HCT116 (cell line): ENCODE results near the gene HBG2. TPM values are rescaled to one million over a fixed set of nuclear protein-coding genes. Genes with fewer than 3 reads are reported as not detected.

Experiments used
- ATAC-seq: fragments of 200-7000 bp; cut with Tn5 transposase; 2 replicates; pipeline ENCODE4 v1.9.1; 2020; ENCODE audit warnings: mild to moderate bottlenecking, moderate library complexity
- BruUV-seq: library from RNA; stranded (reverse); fragments of 400-500 nt; replicated peaks from 2 replicates; lab custom pipeline; 2021; lab: Mats Ljungman, UMichigan
- CTCF ChIA-PET: fragments of 300-600 bp; sonication (Branson Sonifier 250); formaldehyde crosslinking; loops from one replicate; lab custom pipeline; 2021; ENCODE audit warnings: antibody characterized with exemption; lab: Charles Lee
- POLR2A ChIA-PET: fragments of 300-600, 350-600 bp; sonication (Branson Sonifier 250); formaldehyde crosslinking; loops from one replicate; lab custom pipeline; 2021; ENCODE audit warnings: antibody characterized with exemption; lab: Charles Lee
- RAD21 ChIA-PET, 2 experiments: fragments of 300-600 bp; sonication (Branson Sonifier 250); formaldehyde crosslinking; loops; one replicate each; lab custom pipeline; 2023; ENCODE audit warnings: low total read pairs in 2 of 2; ENCODE audit not compliant: uncharacterized antibody in 2 of 2, unreplicated experiment in 2 of 2, low non-redundant PET in 1 of 2; lab: Charles Lee
- DNase-seq: peaks from one replicate; pipeline ENCODE4 v3.0.0-alpha.2; 2010; ENCODE audit warnings: low read depth, low spot score
- H2AFZ ChIP-seq: fragments of 200-600 bp; shearing (Covaris generic), sonication (generic); 2 replicates; pipeline ENCODE4 v1.6.1; 2017; ENCODE audit warnings: low read depth, mixed run types, mixed read lengths, antibody characterized with exemption, low read length; ENCODE audit not compliant: poor library complexity, severe bottlenecking
- H3K27ac ChIP-seq: 2 replicates; pipeline ENCODE4 v1.5.1; 2012; ENCODE audit warnings: low read depth, low read length
- H3K27me3 ChIP-seq: fragments of 200-600 bp; sonication (generic); 2 replicates; pipeline ENCODE4 v1.6.1; 2016; ENCODE audit warnings: mixed run types, low read length, mixed read lengths; ENCODE audit not compliant: insufficient read depth
- H3K36me3 ChIP-seq, 2 experiments: fragments of 200-500 bp in 1 of 2; fragments of 200-600 bp in 1 of 2; sonication (Bioruptor generic) in 1 of 2; sonication (generic) in 1 of 2; 2 replicates each; pipeline versions ENCODE4 v1.5.1 to v1.6.1; 2014 to 2016; ENCODE audit warnings: low read length in 2 of 2, inconsistent platforms in 1 of 2, mixed read lengths in 1 of 2, mixed run types in 1 of 2; ENCODE audit not compliant: insufficient read depth in 2 of 2, control insufficient read depth in 1 of 2
- H3K4me1 ChIP-seq, 2 experiments: fragments of 200-600 bp in 1 of 2; sonication (generic) in 1 of 2; 2 replicates each; pipeline versions ENCODE4 v1.5.1 to v1.6.1; 2012 to 2017; ENCODE audit warnings: low read length in 2 of 2, inconsistent platforms in 1 of 2, mild to moderate bottlenecking in 1 of 2, mixed read lengths in 1 of 2, mixed run types in 1 of 2, moderate library complexity in 1 of 2; ENCODE audit not compliant: insufficient read depth in 2 of 2, control insufficient read depth in 1 of 2
- H3K4me2 ChIP-seq: fragments of 200-600 bp; sonication (generic); 2 replicates; pipeline ENCODE4 v1.6.1; 2017; ENCODE audit warnings: mixed run types, low read length, mixed read lengths
- H3K4me3 ChIP-seq, 2 experiments: fragments of 200-600 bp in 1 of 2; sonication (generic) in 1 of 2; replicated peaks in 1 of 2; 2 replicates each; pipeline ENCODE4 v1.5.1; 2011 to 2016; ENCODE audit warnings: low read length in 2 of 2, control low read depth in 1 of 2, low read depth in 1 of 2, mild to moderate bottlenecking in 1 of 2, mixed read lengths in 1 of 2, mixed run types in 1 of 2
- H3K79me2 ChIP-seq: fragments of 200-600 bp; sonication (generic); 2 replicates; pipeline ENCODE4 v1.6.1; 2017; ENCODE audit warnings: mild to moderate bottlenecking, mixed run types, low read length, moderate library complexity, mixed read lengths; ENCODE audit not compliant: insufficient read depth
- H3K9ac ChIP-seq: fragments of 200-600 bp; sonication (generic); 2 replicates; pipeline ENCODE4 v1.6.1; 2016; ENCODE audit warnings: low read length, mixed read lengths
- H3K9me2 ChIP-seq: fragments of 200-600 bp; sonication (generic), shearing (Covaris generic); 2 replicates; pipeline ENCODE4 v1.6.1; 2017; ENCODE audit warnings: mixed run types, mild to moderate bottlenecking, moderate library complexity; ENCODE audit not compliant: insufficient read depth
- H3K9me3 ChIP-seq, 2 experiments: fragments of 200-500 bp in 1 of 2; fragments of 200-600 bp in 1 of 2; sonication (Bioruptor generic) in 1 of 2; sonication (generic) in 1 of 2; 2 replicates each; pipeline ENCODE4 v1.6.1; 2014 to 2017; ENCODE audit warnings: low read length in 2 of 2, mixed read lengths in 2 of 2, inconsistent platforms in 1 of 2, low read depth in 1 of 2, mild to moderate bottlenecking in 1 of 2, mixed run types in 1 of 2, moderate library complexity in 1 of 2; ENCODE audit not compliant: control insufficient read depth in 1 of 2, insufficient read depth in 1 of 2
- H4K20me1 ChIP-seq: fragments of 200-600 bp; sonication (generic), shearing (Covaris generic); 2 replicates; pipeline ENCODE4 v1.6.1; 2017; ENCODE audit warnings: mixed run types, mild to moderate bottlenecking, moderate library complexity; ENCODE audit not compliant: insufficient read depth
- CBX3 ChIP-seq: IDR thresholded peaks from 2 replicates; pipeline ENCODE4 v1.6.1; 2012; ENCODE audit warnings: low read depth
- CEBPB ChIP-seq: IDR thresholded peaks from 2 replicates; pipeline ENCODE4 v1.6.1; 2012; ENCODE audit warnings: low read depth
- CTCF ChIP-seq, 3 experiments: fragments of 200-600 bp in 1 of 3; sonication (generic) in 1 of 3; IDR thresholded peaks in 2 of 3; conservative IDR thresholded peaks in 1 of 3; 2 replicates each; pipeline ENCODE4 v1.5.1; 2012 to 2017; ENCODE audit warnings: low read depth in 2 of 3, low read length in 2 of 3, antibody characterized with exemption in 1 of 3, borderline replicate concordance in 1 of 3, control low read depth in 1 of 3, mild to moderate bottlenecking in 1 of 3, mixed read lengths in 1 of 3, mixed run types in 1 of 3, moderate library complexity in 1 of 3; ENCODE audit not compliant: insufficient read depth in 1 of 3
- EGR1 ChIP-seq: IDR thresholded peaks from 2 replicates; pipeline ENCODE4 v1.6.1; 2012; ENCODE audit warnings: low read depth
- ELF1 ChIP-seq: IDR thresholded peaks from 2 replicates; pipeline ENCODE4 v1.6.1; 2012; ENCODE audit warnings: low read depth, borderline replicate concordance
- EZH2 ChIP-seq: fragments of 200-600 bp; sonication (generic); IDR thresholded peaks from 2 replicates; pipeline ENCODE4 v1.6.1; 2017; ENCODE audit warnings: antibody characterized with exemption, mixed run types
- EZH2phosphoT487 ChIP-seq: fragments of 200-600 bp; IDR thresholded peaks from 2 replicates; pipeline ENCODE4 v1.6.1; 2018; ENCODE audit warnings: antibody characterized with exemption, borderline replicate concordance
- RAD21 ChIP-seq: IDR thresholded peaks from 2 replicates; pipeline ENCODE4 v1.6.1; 2012; ENCODE audit warnings: low read depth, mild to moderate bottlenecking
- REST ChIP-seq: IDR thresholded peaks from 2 replicates; pipeline ENCODE4 v1.6.1; 2012; ENCODE audit warnings: low read depth
- SIN3A ChIP-seq: IDR thresholded peaks from 2 replicates; pipeline ENCODE4 v1.6.1; 2012; ENCODE audit warnings: low read depth
- SP1 ChIP-seq: IDR thresholded peaks from 2 replicates; pipeline ENCODE4 v1.6.1; 2012; ENCODE audit warnings: low read depth
- SRF ChIP-seq: IDR thresholded peaks from 2 replicates; pipeline ENCODE4 v1.6.1; 2012; ENCODE audit warnings: low read depth
- TCF7L2 ChIP-seq: IDR thresholded peaks from 2 replicates; pipeline ENCODE4 v1.7.0; 2011; ENCODE audit warnings: borderline replicate concordance, inconsistent platforms; ENCODE audit not compliant: insufficient read depth, insufficient read length; ENCODE audit errors: extremely low read depth
- YY1 ChIP-seq: IDR thresholded peaks from 2 replicates; pipeline ENCODE4 v1.6.1; 2011; ENCODE audit warnings: low read length, low read depth, moderate library complexity, mild to moderate bottlenecking; ENCODE audit not compliant: insufficient replicate concordance; ENCODE audit errors: extremely low read depth
- ZFX ChIP-seq: fragments of 450-650 bp; IDR thresholded peaks from 2 replicates; pipeline ENCODE4 v1.6.1; 2017
- ZNF274 ChIP-seq: fragments of 200-500 bp; sonication (Bioruptor generic); IDR thresholded peaks from 2 replicates; pipeline ENCODE4 v1.6.1; 2014; ENCODE audit warnings: mild to moderate bottlenecking, low read depth, low read length, inconsistent platforms
- intact Hi-C: fragments of 100-400 bp; cut with micrococcal nuclease; formaldehyde crosslinking; loops from 2 replicates; pipeline ENCODE4 v1.10.0; 2022
- total RNA-seq: library from RNA; stranded (reverse); gene quantifications from one replicate; pipeline ENCODE4 v1.2.1, GENCODE V29; 2021; ENCODE audit not compliant: unreplicated experiment

Gene HBG2
- total RNA-seq, 1 experiment from 2014 or later = 48.1 TPM

GRCh38 chr11:5269715-5270147 is 15.2 kb upstream of the HBG2 start, which contains the start of gene HBE1:
Gene HBE1, minus strand, starts transcription at chr11:5269945. Its CDS starts 55 bp downstream, at chr11:5269890.
- no peak within 1 kb of the TSS for H3K4me3 ChIP-seq
- H3K36me3 ChIP-seq = peaks cover 0 to 8% of the 10 kb centered on the region in 2 experiments; a peak in 1 of 4 replicates
- BruUV-seq = TSS peak; percentile 27
- ChIA-PET RAD21 (no interaction called here), CTCF (no interaction called here), POLR2A (no interaction called here)
- TF ChIP-seq REST = no peak
- TF ChIP-seq EZH2 = no peak
- TF ChIP-seq SP1 = no peak
- TF ChIP-seq ZNF274 = no peak
- no peak for TF ChIP-seq CBX3
- no peak for TF ChIP-seq RAD21
- no peak for TF ChIP-seq TCF7L2
- TF ChIP-seq CEBPB = no peak
- TF ChIP-seq YY1 = no peak
- TF ChIP-seq SIN3A = no peak
- no peak for TF ChIP-seq CTCF (IDR thresholded peaks at IDR 0.05 in 2 of 3, conservative IDR thresholded peaks at IDR 0.05 in 1 of 3; ENCODE audit: borderline replicate concordance in 1 of 3, insufficient read depth in 1 of 3, low read depth in 2 of 3, low read length in 2 of 3)
- no peak for TF ChIP-seq SRF
- TF ChIP-seq ELF1 = no peak
- TF ChIP-seq EZH2phosphoT487 = no peak
- TF ChIP-seq EGR1 = no peak
- no peak for TF ChIP-seq ZFX
- no peaks in the 10 kb centered on the region for H3K27me3 ChIP-seq
- H4K20me1 ChIP-seq = no peaks in the 10 kb centered on the region; the same call in 1 of the 2 replicates
- H3K4me1 ChIP-seq = peaks cover 0 to 5% of the 10 kb centered on the region in 2 experiments; a peak in 1 of 4 replicates
- no peak for ATAC-seq
- no peak for DNase-seq
- H2AFZ ChIP-seq = no peak within 1 kb of the TSS
- intact Hi-C loops = no loop called here
- no peak within 1 kb of the TSS for H3K27ac ChIP-seq
- no peaks in the 10 kb centered on the region for H3K9me3 ChIP-seq
- no peaks in the 10 kb centered on the region for H3K79me2 ChIP-seq
- H3K9ac ChIP-seq = no peak within 1 kb of the TSS
- no peak within 1 kb of the TSS for H3K4me2 ChIP-seq
- H3K9me2 ChIP-seq = no peaks in the 10 kb centered on the region
